Glomerular visceral epithelial cell (primary cell): Measurements from ENCODE around the gene MIPEP.
"Not testable (repeated sequence)": the region's sequence is repeated elsewhere in the genome, so short reads cannot be mapped to it uniquely, and the experiment has no call there.

Experiments
- DNase-seq: peaks from one replicate; pipeline ENCODE4 v3.0.0-alpha.2; 2016; ENCODE audit errors: extremely low spot score

MIPEP gene

GRCh38 chr13:23888658-23889614, at the start of gene MIPEP:
MIPEP (minus strand) TSS chr13:23889400; CDS start chr13:23889320, 80 bp downstream.
- DNase-seq, result peak; percentile 96

- no peak for DNase-seq
These were observed 45.3 kb upstream of the MIPEP start for GRCh38 chr13:23934520-23934919.

GRCh38 chr13:23928985-23929384, 39.8 kb upstream of the MIPEP start:
- DNase-seq, result peak; percentile 71

- no peak for DNase-seq
These were observed 33.8 kb upstream of the MIPEP start for GRCh38 chr13:23923031-23923430.

- DNase-seq, result peak; percentile 4
These were observed 33.1 kb upstream of the MIPEP start for GRCh38 chr13:23922005-23922932.

GRCh38 chr13:23921451-23921888, 32.3 kb upstream of the MIPEP start:
- peak; percentile 69 for DNase-seq

- no peak for DNase-seq
These were observed 29.8 kb upstream of the MIPEP start for GRCh38 chr13:23919006-23919405.

- no peak for DNase-seq
These were observed 29.0 kb upstream of the MIPEP start for GRCh38 chr13:23918208-23918607.

- DNase-seq, result no peak
These were observed 26.1 kb upstream of the MIPEP start for GRCh38 chr13:23915308-23915707.

GRCh38 chr13:23912469-23912868, 23.3 kb upstream of the MIPEP start:
- no peak for DNase-seq

- no peak for DNase-seq
These were observed 20.4 kb upstream of the MIPEP start for GRCh38 chr13:23909606-23910005.

GRCh38 chr13:23905766-23906165, 16.6 kb upstream of the MIPEP start:
- no peak for DNase-seq

- DNase-seq, result no peak
These were observed 14.7 kb upstream of the MIPEP start for GRCh38 chr13:23903906-23904280.

- no peak for DNase-seq
These were observed 14.0 kb upstream of the MIPEP start for GRCh38 chr13:23902975-23903905.

GRCh38 chr13:23901365-23901764, 12.2 kb upstream of the MIPEP start:
- DNase-seq, result no peak

- peak; percentile 37 for DNase-seq
These were observed 10.4 kb upstream of the MIPEP start for GRCh38 chr13:23899555-23899954.

GRCh38 chr13:23898101-23898500, 8.9 kb upstream of the MIPEP start:
- no peak for DNase-seq

- DNase-seq, result not testable (repeated sequence)
These were observed 8.3 kb upstream of the MIPEP start, which contains the start of gene C1QTNF9B for GRCh38 chr13:23897452-23897919. C1QTNF9B (minus strand) TSS chr13:23897502.

GRCh38 chr13:23894746-23895145, 5.5 kb upstream of the MIPEP start:
- DNase-seq, result not testable (repeated sequence)

GRCh38 chr13:23893791-23894190, 4.6 kb upstream of the MIPEP start:
- DNase-seq, result not testable (repeated sequence)
